Transverse colon (tissue), 4 donors: Measurements from ENCODE around the gene RSRP1.
"Not testable (repeated sequence)": the region's sequence is repeated elsewhere in the genome, so short reads cannot be mapped to it uniquely, and the experiment has no call there.

Experiments
- EP300 ChIP-seq: sonication (generic); formaldehyde crosslinking; IDR thresholded peaks from one replicate; pipeline ENCODE4 v1.6.1; 2017; ENCODE audit warnings: antibody characterized with exemption, low read depth
- POLR2A ChIP-seq: fragments of 450-650 bp; IDR thresholded peaks from one replicate; pipeline ENCODE4 v1.6.1; 2016; ENCODE audit warnings: antibody characterized with exemption, mild to moderate bottlenecking, moderate library complexity
- POLR2AphosphoS5 ChIP-seq, 3 donors: sonication (generic); formaldehyde crosslinking; IDR thresholded peaks; one replicate each; pipeline ENCODE4 v1.6.1; 2016; ENCODE audit warnings: antibody characterized with exemption in 3 of 3
- TF ChIP-seq, protein P1 (sequence below), 5 experiments: fragments of 200-600 bp in 3 of 5; fragments of 450-650 bp in 2 of 5; sonication (generic) in 3 of 5; IDR thresholded peaks; 1 replicate in 2 of 5; 2 replicates in 3 of 5; pipeline ENCODE4 v1.5.1; 2016 to 2017; ENCODE audit warnings: antibody characterized with exemption in 5 of 5, inconsistent platforms in 3 of 5, mild to moderate bottlenecking in 2 of 5, moderate library complexity in 1 of 5

DNA sequence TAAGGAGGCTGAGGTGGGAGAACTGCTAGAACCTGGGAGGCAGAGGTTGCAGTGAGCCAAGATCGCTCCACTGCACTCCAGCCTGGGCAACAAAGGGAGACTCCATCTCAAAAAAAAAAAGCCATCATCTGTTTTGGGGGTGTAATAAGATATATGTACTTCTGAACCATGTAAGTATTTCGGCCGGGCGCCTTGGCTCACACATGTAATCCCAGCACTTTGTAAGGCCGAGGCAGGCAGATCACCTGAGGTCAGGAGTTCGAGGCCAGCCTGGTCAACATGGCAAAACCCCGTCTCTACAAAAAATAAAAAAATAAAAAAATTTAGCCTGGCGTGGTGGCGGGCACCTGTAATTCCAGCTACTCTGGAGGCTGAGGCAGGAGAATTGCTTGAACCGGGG, 11.8 kb downstream of the RSRP1 start:
- TF ChIP-seq, protein P1, sequence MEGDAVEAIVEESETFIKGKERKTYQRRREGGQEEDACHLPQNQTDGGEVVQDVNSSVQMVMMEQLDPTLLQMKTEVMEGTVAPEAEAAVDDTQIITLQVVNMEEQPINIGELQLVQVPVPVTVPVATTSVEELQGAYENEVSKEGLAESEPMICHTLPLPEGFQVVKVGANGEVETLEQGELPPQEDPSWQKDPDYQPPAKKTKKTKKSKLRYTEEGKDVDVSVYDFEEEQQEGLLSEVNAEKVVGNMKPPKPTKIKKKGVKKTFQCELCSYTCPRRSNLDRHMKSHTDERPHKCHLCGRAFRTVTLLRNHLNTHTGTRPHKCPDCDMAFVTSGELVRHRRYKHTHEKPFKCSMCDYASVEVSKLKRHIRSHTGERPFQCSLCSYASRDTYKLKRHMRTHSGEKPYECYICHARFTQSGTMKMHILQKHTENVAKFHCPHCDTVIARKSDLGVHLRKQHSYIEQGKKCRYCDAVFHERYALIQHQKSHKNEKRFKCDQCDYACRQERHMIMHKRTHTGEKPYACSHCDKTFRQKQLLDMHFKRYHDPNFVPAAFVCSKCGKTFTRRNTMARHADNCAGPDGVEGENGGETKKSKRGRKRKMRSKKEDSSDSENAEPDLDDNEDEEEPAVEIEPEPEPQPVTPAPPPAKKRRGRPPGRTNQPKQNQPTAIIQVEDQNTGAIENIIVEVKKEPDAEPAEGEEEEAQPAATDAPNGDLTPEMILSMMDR (IDR thresholded peaks at IDR 0.05): not testable (repeated sequence)
- not testable (repeated sequence) for TF ChIP-seq POLR2AphosphoS5 (IDR thresholded peaks at IDR 0.05); POLR2A; EP300
